Activated CD8-positive, alpha-beta memory T cell treated with anti-CD3 and anti-CD28 coated beads, Interleukin-2, amount 10 ng/mL, durations not matched to agents 7 days and 5 days (primary cell): Measurements from ENCODE around the gene FAAP100. TPM values are rescaled to one million over a fixed set of nuclear protein-coding genes. Genes with fewer than 3 reads are reported as not detected.

Experiments used
- ATAC-seq: fragments of 150-1000 bp; cut with Tn5 transposase; one replicate; pipeline ENCODE4 v1.10.0; 2021; ENCODE audit warnings: moderate library complexity
- CTCF ChIA-PET: fragments of 350-600 bp; sonication (Branson Sonifier 250); formaldehyde crosslinking; loops from one replicate; lab custom pipeline; 2021; ENCODE audit warnings: antibody characterized with exemption; lab: Charles Lee
- DNase-seq: peaks from one replicate; pipeline ENCODE4 v3.0.0-alpha.2; 2020
- H3K27ac Mint-ChIP-seq: one replicate; pipeline ENCODE4 v1.8.0; 2021; ENCODE audit warnings: mild to moderate bottlenecking, mixed read lengths
- H3K27me3 Mint-ChIP-seq: one replicate; pipeline ENCODE4 v1.8.0; 2021; ENCODE audit warnings: mixed read lengths
- H3K36me3 Mint-ChIP-seq: one replicate; pipeline ENCODE4 v1.8.0; 2021; ENCODE audit warnings: mild to moderate bottlenecking, mixed read lengths
- H3K4me1 Mint-ChIP-seq: one replicate; pipeline ENCODE4 v1.8.0; 2021; ENCODE audit warnings: mixed read lengths
- H3K4me3 Mint-ChIP-seq: one replicate; pipeline ENCODE4 v1.8.0; 2021; ENCODE audit warnings: mild to moderate bottlenecking, moderate library complexity, mixed read lengths
- H3K9me3 Mint-ChIP-seq: one replicate; pipeline ENCODE4 v1.8.0; 2022; ENCODE audit warnings: low read depth, mixed read lengths
- total RNA-seq, 2 experiments: library from RNA; stranded (reverse); gene quantifications; one replicate each; pipeline ENCODE4 v1.2.3, GENCODE V29; 2021

Gene FAAP100
- total RNA-seq, 2 experiments from 2014 or later = 39.8 to 44.5 TPM

- ATAC-seq (no peak), DNase-seq (no peak)
- H3K27ac Mint-ChIP-seq = peak overlapping the region; percentile 89
- H3K9me3 Mint-ChIP-seq = no peaks in the 10 kb centered on the region
- peaks cover 44% of the 10 kb centered on the region for H3K36me3 Mint-ChIP-seq
- peak overlapping the region; percentile 99 for H3K4me3 Mint-ChIP-seq
- CTCF ChIA-PET = interaction anchor here (1.6 kb wide), 1 partner anchor 41 kb away, joined by 3 read pairs; the partner anchor contains the start of gene FAAP100
- H3K4me1 Mint-ChIP-seq = peaks cover 30% of the 10 kb centered on the region
- H3K27me3 Mint-ChIP-seq = no peaks in the 10 kb centered on the region
Measured at GRCh38 chr17:81511554-81511803, 40.7 kb downstream of the FAAP100 start.

GRCh38 chr17:81510785-81511553, 41.2 kb downstream of the FAAP100 start:
- DNase-seq (peak; percentile 70), ATAC-seq (no peak)
- peaks cover 25% of the 10 kb centered on the region for H3K4me1 Mint-ChIP-seq
- no peaks in the 10 kb centered on the region for H3K27me3 Mint-ChIP-seq
- H3K27ac Mint-ChIP-seq = peak overlapping the region; percentile 89
- H3K36me3 Mint-ChIP-seq = peaks cover 44% of the 10 kb centered on the region
- CTCF ChIA-PET = interaction anchor here (0.7 to 2.4 kb wide), 3 partner anchors 8 to 41 kb away, joined by 3 to 8 read pairs (median 3); partner anchors contain the start of gene FAAP100
- H3K4me3 Mint-ChIP-seq = peak overlapping the region; percentile 99
- H3K9me3 Mint-ChIP-seq = no peaks in the 10 kb centered on the region

GRCh38 chr17:81509972-81510784, 42.0 kb downstream of the FAAP100 start:
- peak overlapping the region; percentile 89 for H3K27ac Mint-ChIP-seq
- peaks cover 43% of the 10 kb centered on the region for H3K36me3 Mint-ChIP-seq
- H3K9me3 Mint-ChIP-seq = no peaks in the 10 kb centered on the region
- peak overlapping the region; percentile 99 for H3K4me3 Mint-ChIP-seq
- CTCF ChIA-PET = interaction anchor here (0.7 to 2.4 kb wide), 2 partner anchors 8 to 26 kb away, joined by 3 to 8 read pairs; no protein-coding TSS in a partner anchor
- peaks cover 2% of the 10 kb centered on the region for H3K27me3 Mint-ChIP-seq
- DNase-seq (no peak), ATAC-seq (no peak)
- H3K4me1 Mint-ChIP-seq = peaks cover 19% of the 10 kb centered on the region

DNA sequence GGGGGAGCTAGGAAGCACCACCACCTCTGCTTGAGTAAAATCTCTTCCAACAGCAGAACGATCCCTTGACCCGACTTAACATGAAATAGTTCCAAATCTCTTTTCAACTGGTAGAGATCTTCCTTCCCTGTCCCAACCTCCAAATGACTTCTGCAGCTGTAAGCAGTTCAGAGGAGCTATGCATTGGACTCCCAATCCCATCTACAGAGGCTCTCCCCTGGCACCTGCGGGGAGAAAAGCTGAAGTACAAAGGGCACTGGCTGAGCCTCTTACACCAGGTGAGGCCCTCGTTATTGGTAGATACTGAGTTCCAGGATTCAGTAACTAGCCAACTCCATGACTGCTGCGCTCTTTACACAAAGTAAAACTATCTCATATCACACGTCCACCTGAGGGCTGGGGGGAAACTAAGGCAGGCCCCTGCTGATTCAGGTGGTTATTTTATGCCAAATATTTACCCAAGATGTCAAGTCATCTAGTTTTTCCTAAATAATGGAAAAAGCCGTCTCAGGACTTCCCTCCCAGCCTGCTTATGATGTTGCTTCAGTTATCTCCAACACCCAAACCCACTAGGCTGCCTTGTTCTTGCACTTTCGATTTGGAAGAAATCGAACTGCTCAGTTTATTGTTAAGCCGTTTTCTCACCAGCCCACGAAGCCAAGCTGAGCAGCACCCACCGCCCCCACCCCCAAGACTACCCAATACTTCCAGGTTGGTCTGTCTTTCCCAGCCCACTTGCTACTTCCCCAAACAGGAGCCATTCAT, 42.8 kb downstream of the FAAP100 start:
- no peak for DNase-seq
- Mint-ChIP-seq H3K4me3 (peak overlapping the region; percentile 99), H3K27ac (peak overlapping the region; percentile 89), H3K36me3 (peaks cover 43% of the 10 kb centered on the region), H3K4me1 (peaks cover 19% of the 10 kb centered on the region), H3K9me3 (no peaks in the 10 kb centered on the region), H3K27me3 (peaks cover 7% of the 10 kb centered on the region)
- no peak for ATAC-seq
- CTCF ChIA-PET = interaction anchor here (0.8 to 2.4 kb wide), 4 partner anchors 9 to 92 kb away, joined by 3 to 12 read pairs (median 6); no protein-coding TSS in a partner anchor

DNA sequence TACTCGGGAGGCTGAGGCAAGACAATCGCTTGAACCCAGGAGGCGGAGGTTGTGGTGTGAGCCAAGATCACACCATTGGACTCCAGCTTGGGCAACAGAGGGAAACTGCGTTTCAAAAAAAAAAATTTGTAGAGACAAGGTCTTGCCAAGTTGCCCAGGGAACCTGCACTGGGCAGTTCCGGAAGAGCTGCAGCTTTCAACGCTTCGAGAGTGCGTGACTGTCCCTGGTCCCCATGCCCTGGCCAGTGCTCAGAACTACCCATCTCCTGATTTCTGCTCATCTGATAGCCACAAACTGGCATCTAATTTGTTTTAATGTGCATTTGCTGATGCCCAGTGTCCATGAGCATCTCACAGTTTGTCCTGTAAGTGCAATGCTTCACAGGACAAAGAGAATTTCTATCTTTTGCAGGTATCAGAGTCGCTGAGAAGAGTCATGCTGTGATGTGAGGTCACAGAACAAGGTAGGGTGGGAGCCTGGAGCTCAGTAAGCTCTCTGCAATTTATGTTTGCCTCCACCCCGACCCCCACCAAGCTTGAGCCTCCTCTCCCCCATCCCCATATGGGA, 43.4 kb downstream of the FAAP100 start:
- H3K27ac Mint-ChIP-seq = peak overlapping the region; percentile 89
- peaks cover 43% of the 10 kb centered on the region for H3K36me3 Mint-ChIP-seq
- DNase-seq = no peak
- no peaks in the 10 kb centered on the region for H3K9me3 Mint-ChIP-seq
- no peak for ATAC-seq
- CTCF ChIA-PET = interaction anchor here (0.8 to 2.4 kb wide), 4 partner anchors 10 to 92 kb away, joined by 3 to 12 read pairs (median 6); no protein-coding TSS in a partner anchor
- H3K4me1 Mint-ChIP-seq = peaks cover 19% of the 10 kb centered on the region
- H3K4me3 Mint-ChIP-seq = peak overlapping the region; percentile 99
- H3K27me3 Mint-ChIP-seq = peaks cover 7% of the 10 kb centered on the region

DNA sequence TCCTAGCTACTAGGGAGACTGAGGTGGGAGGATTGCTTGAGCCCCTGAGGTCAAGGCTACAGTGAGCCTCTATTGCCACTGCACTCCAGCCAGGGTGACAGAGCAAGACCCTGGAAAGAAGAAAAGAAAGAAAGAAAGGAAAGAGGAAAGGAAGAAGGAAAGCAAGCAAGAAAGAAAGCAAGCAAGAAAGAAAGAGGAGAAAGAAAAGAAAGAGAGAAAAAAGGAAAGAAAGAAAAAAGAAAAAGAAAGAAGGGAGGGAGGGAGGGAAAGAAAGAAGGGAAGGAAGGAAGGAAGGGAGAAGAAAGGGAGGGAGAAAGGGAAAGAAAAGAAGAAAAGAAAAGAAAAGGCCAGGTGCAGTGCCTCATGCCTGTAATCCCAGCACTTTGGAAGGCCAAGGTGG, 48.5 kb downstream of the FAAP100 start:
- Mint-ChIP-seq H3K4me1 (peaks cover 3% of the 10 kb centered on the region), H3K4me3 (no peak overlapping the region), H3K27ac (no peak overlapping the region), H3K36me3 (peaks cover 5% of the 10 kb centered on the region), H3K9me3 (no peaks in the 10 kb centered on the region), H3K27me3 (peaks cover 15% of the 10 kb centered on the region)
- CTCF ChIA-PET = no interaction called here
- ATAC-seq (no peak), DNase-seq (no peak)

- DNase-seq (no peak), ATAC-seq (no peak)
- no peaks in the 10 kb centered on the region for H3K9me3 Mint-ChIP-seq
- H3K27me3 Mint-ChIP-seq = peaks cover 20% of the 10 kb centered on the region
- no peaks in the 10 kb centered on the region for H3K4me1 Mint-ChIP-seq
- no peak overlapping the region for H3K27ac Mint-ChIP-seq
- H3K4me3 Mint-ChIP-seq = no peak overlapping the region
- H3K36me3 Mint-ChIP-seq = no peaks in the 10 kb centered on the region
- CTCF ChIA-PET = no interaction called here
Measured at GRCh38 chr17:81502471-81503017, 49.6 kb downstream of the FAAP100 start.

- CTCF ChIA-PET = no interaction called here
- DNase-seq = no peak
- ATAC-seq = no peak
- H3K4me1 Mint-ChIP-seq = no peaks in the 10 kb centered on the region
- no peaks in the 10 kb centered on the region for H3K9me3 Mint-ChIP-seq
- H3K27me3 Mint-ChIP-seq = peaks cover 23% of the 10 kb centered on the region
- H3K4me3 Mint-ChIP-seq = no peak overlapping the region
- H3K36me3 Mint-ChIP-seq = no peaks in the 10 kb centered on the region
- H3K27ac Mint-ChIP-seq = no peak overlapping the region
Measured at GRCh38 chr17:81500047-81500446, 52.1 kb downstream of the FAAP100 start.

- H3K4me3 Mint-ChIP-seq = no peak overlapping the region
- no peak overlapping the region for H3K27ac Mint-ChIP-seq
- CTCF ChIA-PET = no interaction called here
- DNase-seq (no peak), ATAC-seq (no peak)
- H3K36me3 Mint-ChIP-seq = no peaks in the 10 kb centered on the region
- H3K27me3 Mint-ChIP-seq = peaks cover 20% of the 10 kb centered on the region
- no peaks in the 10 kb centered on the region for H3K4me1 Mint-ChIP-seq
- no peaks in the 10 kb centered on the region for H3K9me3 Mint-ChIP-seq
Measured at GRCh38 chr17:81499601-81499970, 52.6 kb downstream of the FAAP100 start.

DNA sequence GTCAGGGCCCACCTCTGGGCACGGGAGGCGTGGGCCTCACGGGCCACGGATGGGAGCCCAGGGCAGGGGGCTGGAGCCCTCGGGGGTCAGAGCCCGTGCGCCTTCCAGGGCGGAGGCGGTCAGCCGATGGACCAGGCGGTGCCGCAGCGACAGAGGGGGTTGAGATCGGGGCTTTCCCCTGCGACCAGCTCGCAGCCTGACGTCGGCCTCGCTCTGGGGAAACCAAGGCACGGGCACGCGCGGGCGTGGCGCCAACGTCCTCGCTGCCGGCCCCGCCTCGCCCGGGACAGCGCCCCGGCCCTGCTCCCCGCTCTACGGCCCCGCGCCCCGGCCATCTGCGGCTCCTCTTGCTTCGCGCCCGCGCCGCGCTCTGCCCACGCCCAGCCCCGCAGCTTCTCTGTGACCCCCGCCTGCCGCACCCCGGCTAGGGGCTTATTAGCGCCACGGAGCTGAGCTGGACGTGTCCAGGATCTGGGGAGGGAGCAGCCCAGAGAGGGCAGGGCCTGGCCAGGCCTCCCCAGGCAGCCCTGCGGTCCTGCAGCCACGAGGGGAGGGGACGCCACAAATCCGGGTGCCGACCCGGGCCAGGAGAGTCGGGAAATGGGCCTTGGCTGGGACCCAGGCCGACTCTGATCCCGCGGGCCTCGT, 53.1 kb downstream of the FAAP100 start:
- peaks cover 20% of the 10 kb centered on the region for H3K27me3 Mint-ChIP-seq
- DNase-seq (no peak), ATAC-seq (no peak)
- H3K9me3 Mint-ChIP-seq = no peaks in the 10 kb centered on the region
- H3K4me3 Mint-ChIP-seq = no peak overlapping the region
- CTCF ChIA-PET = no interaction called here
- H3K36me3 Mint-ChIP-seq = no peaks in the 10 kb centered on the region
- H3K27ac Mint-ChIP-seq = no peak overlapping the region
- H3K4me1 Mint-ChIP-seq = no peaks in the 10 kb centered on the region

GRCh38 chr17:81494626-81495377, 57.4 kb downstream of the FAAP100 start:
- DNase-seq (no peak), ATAC-seq (no peak)
- Mint-ChIP-seq H3K9me3 (no peaks in the 10 kb centered on the region), H3K36me3 (no peaks in the 10 kb centered on the region), H3K4me3 (no peak overlapping the region), H3K27me3 (peaks cover 36% of the 10 kb centered on the region), H3K27ac (no peak overlapping the region), H3K4me1 (no peaks in the 10 kb centered on the region)
- CTCF ChIA-PET = no interaction called here
